GM23338 (cell line): ENCODE data around the gene CNIH3. TPM values are rescaled to one million over a fixed set of nuclear protein-coding genes. Genes with fewer than 3 reads are reported as not detected.

ENCODE experiments used
- ATAC-seq: fragments of 200-7000 bp; cut with Tn5 transposase; 3 replicates; pipeline ENCODE4 v1.9.1; 2020
- DNase-seq: peaks from one replicate; pipeline ENCODE4 v3.0.0-alpha.2; 2015; ENCODE audit warnings: low spot score
- H2AFZ ChIP-seq: fragments of 200-600 bp; sonication (generic); 2 replicates; pipeline ENCODE4 v1.8.0; 2016; ENCODE audit warnings: antibody characterized with exemption, mild to moderate bottlenecking, moderate library complexity
- H3F3A ChIP-seq: fragments of 200-600 bp; sonication (generic); replicated peaks from 2 replicates; pipeline ENCODE4 v1.8.0; 2017; ENCODE audit warnings: antibody characterized with exemption, mixed run types, low read depth
- H3K27ac ChIP-seq: fragments of 200-600 bp; sonication (generic); 2 replicates; pipeline ENCODE4 v1.6.1; 2016; ENCODE audit warnings: low read depth
- H3K27me3 ChIP-seq: fragments of 200-600 bp; sonication (generic); 2 replicates; pipeline ENCODE4 v1.8.0; 2016; ENCODE audit warnings: mild to moderate bottlenecking, mixed run types, moderate library complexity; ENCODE audit not compliant: insufficient read depth
- H3K36me3 ChIP-seq: fragments of 200-600 bp; sonication (generic); 2 replicates; pipeline ENCODE4 v1.8.0; 2016; ENCODE audit warnings: mild to moderate bottlenecking; ENCODE audit not compliant: insufficient read depth
- H3K4me1 ChIP-seq: fragments of 200-600 bp; sonication (generic); 2 replicates; pipeline ENCODE4 v1.8.0; 2016; ENCODE audit warnings: mild to moderate bottlenecking, moderate library complexity; ENCODE audit not compliant: insufficient read depth
- H3K4me2 ChIP-seq: fragments of 200-600 bp; sonication (generic); 2 replicates; pipeline ENCODE4 v1.7.1; 2017; ENCODE audit warnings: mixed run types
- H3K4me3 ChIP-seq: fragments of 200-600 bp; sonication (generic); 2 replicates; pipeline ENCODE4 v1.6.1; 2016; ENCODE audit warnings: mixed run types
- H3K79me2 ChIP-seq: fragments of 200-600 bp; sonication (generic); replicated peaks from 2 replicates; pipeline ENCODE4 v1.8.0; 2017; ENCODE audit warnings: mild to moderate bottlenecking; ENCODE audit not compliant: insufficient read depth
- H3K9me2 ChIP-seq: fragments of 200-600 bp; sonication (generic); 2 replicates; pipeline ENCODE4 v1.8.0; 2017; ENCODE audit not compliant: insufficient read depth
- H4K20me1 ChIP-seq: fragments of 200-600 bp; sonication (generic); replicated peaks from 2 replicates; pipeline ENCODE4 v1.8.0; 2017; ENCODE audit warnings: mild to moderate bottlenecking; ENCODE audit not compliant: insufficient read depth
- H3K27ac Mint-ChIP-seq: 2 replicates; pipeline ENCODE4 v1.8.0; 2020; ENCODE audit warnings: inconsistent platforms, mild to moderate bottlenecking, moderate library complexity, mixed read lengths
- H3K27me3 Mint-ChIP-seq: 3 replicates; pipeline ENCODE4 v1.8.0; 2022; ENCODE audit warnings: low read depth, mild to moderate bottlenecking, moderate library complexity, mixed read lengths, inconsistent platforms; ENCODE audit not compliant: insufficient read depth, poor library complexity
- H3K36me3 Mint-ChIP-seq: 3 replicates; pipeline ENCODE4 v1.8.0; 2021; ENCODE audit warnings: low read depth, mild to moderate bottlenecking, inconsistent platforms, moderate library complexity, mixed read lengths
- H3K4me1 Mint-ChIP-seq: 3 replicates; pipeline ENCODE4 v1.8.0; 2020; ENCODE audit warnings: mild to moderate bottlenecking, inconsistent platforms, mixed read lengths
- H3K4me3 Mint-ChIP-seq: 3 replicates; pipeline ENCODE4 v1.8.0; 2021; ENCODE audit warnings: moderate library complexity, mild to moderate bottlenecking, inconsistent platforms, mixed read lengths
- H3K9me3 Mint-ChIP-seq: 3 replicates; pipeline ENCODE4 v1.8.0; 2020; ENCODE audit warnings: moderate library complexity, mild to moderate bottlenecking, inconsistent platforms, mixed read lengths
- CREB1 ChIP-seq: fragments of 250-450 bp; sonication (Bioruptor Pico); IDR thresholded peaks from 2 replicates; pipeline ENCODE4 v1.5.0; 2020; ENCODE audit warnings: low read depth, mild to moderate bottlenecking, moderate library complexity
- CTCF ChIP-seq, 2 experiments: fragments of 200-600 bp in 1 of 2; sonication (generic) in 1 of 2; conservative IDR thresholded peaks; 2 replicates each; pipeline versions ENCODE4 v1.5.1 to v1.6.1; 2016 to 2017; ENCODE audit warnings: antibody characterized with exemption in 2 of 2, low read depth in 2 of 2, mild to moderate bottlenecking in 2 of 2, moderate library complexity in 1 of 2
- ETS1 ChIP-seq: IDR thresholded peaks from 2 replicates; pipeline ENCODE4 v1.6.1; 2016; ENCODE audit warnings: antibody characterized with exemption
- EZH2 ChIP-seq: fragments of 200-600 bp; sonication (generic); IDR thresholded peaks from one replicate; pipeline ENCODE4 v1.8.0; 2017; ENCODE audit warnings: antibody characterized with exemption, mild to moderate bottlenecking, low read depth; ENCODE audit not compliant: unreplicated experiment
- EZH2phosphoT487 ChIP-seq: fragments of 200-600 bp; sonication (generic); IDR thresholded peaks from one replicate; pipeline ENCODE4 v1.8.1; 2018; ENCODE audit warnings: antibody characterized with exemption; ENCODE audit not compliant: unreplicated experiment
- JUNB ChIP-seq: IDR thresholded peaks from one replicate; pipeline ENCODE4 v1.6.1; 2016; ENCODE audit warnings: antibody characterized with exemption; ENCODE audit not compliant: unreplicated experiment
- NANOG ChIP-seq: IDR thresholded peaks from 2 replicates; pipeline ENCODE4 v1.6.1; 2016; ENCODE audit warnings: antibody characterized with exemption, borderline replicate concordance
- POLR2AphosphoS5 ChIP-seq: IDR thresholded peaks from 2 replicates; pipeline ENCODE4 v1.6.1; 2016; ENCODE audit warnings: antibody characterized with exemption, low read depth
- REST ChIP-seq: IDR thresholded peaks from one replicate; pipeline ENCODE4 v1.6.1; 2018; ENCODE audit warnings: antibody characterized with exemption; ENCODE audit not compliant: unreplicated experiment
- STAT1 ChIP-seq: IDR thresholded peaks from one replicate; pipeline ENCODE4 v1.6.1; 2016; ENCODE audit warnings: antibody characterized with exemption; ENCODE audit not compliant: unreplicated experiment
- ZNF114 ChIP-seq: fragments of 250-450 bp; sonication (Bioruptor Pico); IDR thresholded peaks from 2 replicates; pipeline ENCODE4 v1.5.0; 2020; ENCODE audit warnings: mild to moderate bottlenecking, moderate library complexity
- ZNF331 ChIP-seq: fragments of 250-450 bp; sonication (Bioruptor Pico); IDR thresholded peaks from 2 replicates; pipeline ENCODE4 v1.5.0; 2020; ENCODE audit warnings: low read depth, mild to moderate bottlenecking, moderate library complexity
- ZNF462 ChIP-seq: fragments of 250-450 bp; sonication (Bioruptor Pico); IDR thresholded peaks from 2 replicates; pipeline ENCODE4 v1.5.0; 2020; ENCODE audit warnings: mild to moderate bottlenecking, moderate library complexity
- polyA plus RNA-seq: library from polyadenylated mRNA; unstranded; fragments of >200 nt; fragmentation: Nextera tagmentation; extraction: Ambion mirVana; gene quantifications from 2 replicates; pipeline ENCODE4 v1.2.1, GENCODE V29; 2016
- total RNA-seq: library from RNA; depleted of rRNA; stranded (reverse); fragments of >200 nt; shearing (Covaris generic); gene quantifications from 2 replicates; pipeline ENCODE4 v1.2.3, GENCODE V29; 2014

Gene CNIH3
- total and polyA plus RNA-seq, 2 experiments from 2014 or later, result 3.6 to 5.1 TPM

- H3K27ac Mint-ChIP-seq, result no peak overlapping the region
- no peak overlapping the region for H3K4me2 ChIP-seq
These were observed 23.2 kb upstream of the CNIH3 start for GRCh38 chr1:224592636-224593582.

More at GRCh38 chr1:224592636-224593582, 23.2 kb upstream of the CNIH3 start:
- no peaks in the 10 kb centered on the region for H3K9me3 Mint-ChIP-seq
- H3K27me3 Mint-ChIP-seq, result peaks cover 3% of the 10 kb centered on the region
- H3K36me3 Mint-ChIP-seq, result no peaks in the 10 kb centered on the region
- peak overlapping the region; percentile 88 for H2AFZ ChIP-seq
- TF ChIP-seq POLR2AphosphoS5, result no peak
- no peak for TF ChIP-seq STAT1
- TF ChIP-seq CTCF (conservative IDR thresholded peaks at IDR 0.05; ENCODE audit: low read depth in 2 of 2), result no peak
- no peak for TF ChIP-seq NANOG
- no peak for TF ChIP-seq JUNB
- no peak for TF ChIP-seq ETS1
- TF ChIP-seq ZNF462 (CRISPR knock-in tag), result no peak
- TF ChIP-seq REST, result no peak
- TF ChIP-seq CREB1 (CRISPR knock-in tag), result no peak
- TF ChIP-seq ZNF114 (CRISPR knock-in tag), result no peak
- TF ChIP-seq ZNF331 (CRISPR knock-in tag), result no peak
- TF ChIP-seq EZH2, result no peak
- no peak for TF ChIP-seq EZH2phosphoT487
- peaks cover 43% of the 10 kb centered on the region for H3K4me1 Mint-ChIP-seq
- no peaks in the 10 kb centered on the region for H3K27me3 ChIP-seq
- no peak overlapping the region for H3K4me3 ChIP-seq
- no peaks in the 10 kb centered on the region for H4K20me1 ChIP-seq
- ATAC-seq (peak; percentile 29; the same call in 1 of the 3 replicates), DNase-seq (no peak)
- no peak overlapping the region for H3K27ac ChIP-seq
- H3F3A ChIP-seq, result no peaks in the 10 kb centered on the region
- H3K4me1 ChIP-seq, result peaks cover 22% of the 10 kb centered on the region
- no peaks in the 10 kb centered on the region for H3K79me2 ChIP-seq
- no peaks in the 10 kb centered on the region for H3K36me3 ChIP-seq
- no peak overlapping the region for H3K4me3 Mint-ChIP-seq
- no peaks in the 10 kb centered on the region; the same call in 1 of the 2 replicates for H3K9me2 ChIP-seq
